Neural progenitor cell (in vitro differentiated cells): ENCODE results near the gene SCN8A. TPM values are rescaled to one million over a fixed set of nuclear protein-coding genes. Genes with fewer than 3 reads are reported as not detected.

Experiments
- DNase-seq: peaks from one replicate; pipeline ENCODE4 v3.0.0-alpha.2; 2016; ENCODE audit warnings: low spot score
- H2AFZ ChIP-seq: fragments of 200-600 bp; sonication (generic); replicated peaks from 2 replicates; pipeline ENCODE4 v1.6.1; 2016; ENCODE audit warnings: antibody characterized with exemption
- H3F3A ChIP-seq: fragments of 200-600 bp; sonication (generic); 2 replicates; pipeline ENCODE4 v1.6.1; 2016; ENCODE audit warnings: antibody characterized with exemption, low read depth
- H3K27ac ChIP-seq: fragments of 200-600 bp; sonication (generic); 2 replicates; pipeline ENCODE4 v1.5.1; 2016; ENCODE audit warnings: mild to moderate bottlenecking
- H3K27me3 ChIP-seq: fragments of 200-600 bp; sonication (generic); 2 replicates; pipeline ENCODE4 v1.6.1; 2016; ENCODE audit warnings: mild to moderate bottlenecking, moderate library complexity
- H3K36me3 ChIP-seq: fragments of 200-600 bp; sonication (generic); 2 replicates; pipeline ENCODE4 v1.5.1; 2016
- H3K4me1 ChIP-seq: fragments of 200-600 bp; sonication (generic); 2 replicates; pipeline ENCODE4 v1.6.1; 2016; ENCODE audit warnings: mixed run types
- H3K4me2 ChIP-seq: fragments of 200-600 bp; sonication (generic); 2 replicates; pipeline ENCODE4 v1.6.1; 2016
- H3K4me3 ChIP-seq: fragments of 200-600 bp; sonication (generic); 2 replicates; pipeline ENCODE4 v1.5.1; 2016
- H3K79me2 ChIP-seq: fragments of 200-600 bp; sonication (generic); 2 replicates; pipeline ENCODE4 v1.6.1; 2016; ENCODE audit warnings: low read depth
- H3K9ac ChIP-seq: fragments of 200-600 bp; sonication (generic); 2 replicates; pipeline ENCODE4 v1.6.1; 2016
- H3K9me3 ChIP-seq: fragments of 200-600 bp; sonication (generic); 2 replicates; pipeline ENCODE4 v1.5.1; 2016; ENCODE audit warnings: low read depth
- H4K20me1 ChIP-seq: fragments of 200-600 bp; sonication (generic); 2 replicates; pipeline ENCODE4 v1.6.1; 2016; ENCODE audit warnings: low read depth
- H3K27ac Mint-ChIP-seq: 3 replicates; pipeline ENCODE4 v1.8.0; 2021; ENCODE audit warnings: mixed read lengths
- H3K27me3 Mint-ChIP-seq: 2 replicates; pipeline ENCODE4 v1.8.0; 2022; ENCODE audit warnings: low read depth, mild to moderate bottlenecking, inconsistent platforms, moderate library complexity, mixed read lengths; ENCODE audit not compliant: insufficient read depth
- H3K36me3 Mint-ChIP-seq: 3 replicates; pipeline ENCODE4 v1.8.0; 2021; ENCODE audit warnings: mixed read lengths
- H3K4me1 Mint-ChIP-seq: 3 replicates; pipeline ENCODE4 v1.8.0; 2021; ENCODE audit warnings: mixed read lengths
- H3K4me3 Mint-ChIP-seq: 3 replicates; pipeline ENCODE4 v1.8.0; 2021; ENCODE audit warnings: mild to moderate bottlenecking, moderate library complexity, mixed read lengths
- H3K9me3 Mint-ChIP-seq: 3 replicates; pipeline ENCODE4 v1.8.0; 2020; ENCODE audit warnings: mixed read lengths
- EZH2 ChIP-seq: fragments of 200-600 bp; sonication (generic); IDR thresholded peaks from 2 replicates; pipeline ENCODE4 v1.6.1; 2017; ENCODE audit warnings: antibody characterized with exemption, mild to moderate bottlenecking, moderate library complexity
- EZH2phosphoT487 ChIP-seq: fragments of 200-600 bp; sonication (generic); IDR thresholded peaks from 2 replicates; pipeline ENCODE4 v1.6.1; 2017; ENCODE audit warnings: antibody characterized with exemption
- total RNA-seq: library from RNA; depleted of rRNA; stranded (reverse); fragments of >200 nt; gene quantifications from 2 replicates; pipeline ENCODE4 v1.2.3, GENCODE V29; 2015; ENCODE audit warnings: low replicate concordance
- TF ChIP-seq, protein P1 (sequence below): fragments of 200-600 bp; sonication (generic); IDR thresholded peaks from 2 replicates; pipeline ENCODE4 v1.5.1; 2017; ENCODE audit warnings: antibody characterized with exemption, mild to moderate bottlenecking

The SCN8A gene
- total RNA-seq, 1 donor from 2014 or later: 14.2 TPM

DNA sequence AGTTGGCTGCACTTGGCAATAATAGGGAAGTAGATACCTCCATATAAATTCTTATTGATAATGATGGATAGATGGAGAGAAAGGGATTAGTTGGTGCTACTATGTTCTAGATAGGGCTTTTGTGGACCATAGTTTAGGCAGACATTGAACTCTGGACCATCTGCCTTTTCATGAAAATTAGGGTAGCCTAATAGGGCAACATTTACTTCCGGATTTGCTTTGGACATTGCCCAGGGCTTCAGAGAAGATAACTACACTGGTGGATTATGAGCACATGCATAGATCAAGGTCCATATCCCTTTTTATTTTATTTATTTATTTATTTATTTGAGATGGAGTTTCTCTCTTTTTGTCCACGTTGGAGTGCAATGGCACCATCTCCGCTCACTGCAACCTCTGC lies 186.9 kb downstream of the SCN8A start:
- no peak overlapping the region for H2AFZ ChIP-seq
- peaks cover 25% of the 10 kb centered on the region for H3K36me3 Mint-ChIP-seq
- H3K79me2 ChIP-seq: no peaks in the 10 kb centered on the region
- DNase-seq: no peak
- no peak overlapping the region for H3K4me3 Mint-ChIP-seq
- no peaks in the 10 kb centered on the region for H3K9me3 ChIP-seq
- no peak overlapping the region for H3K27ac Mint-ChIP-seq
- H3K4me2 ChIP-seq: no peak overlapping the region
- H3K9ac ChIP-seq: no peak overlapping the region
- no peaks in the 10 kb centered on the region for H3K27me3 ChIP-seq
- no peaks in the 10 kb centered on the region for H3K9me3 Mint-ChIP-seq
- no peak overlapping the region for H3K27ac ChIP-seq
- TF ChIP-seq, protein P1, sequence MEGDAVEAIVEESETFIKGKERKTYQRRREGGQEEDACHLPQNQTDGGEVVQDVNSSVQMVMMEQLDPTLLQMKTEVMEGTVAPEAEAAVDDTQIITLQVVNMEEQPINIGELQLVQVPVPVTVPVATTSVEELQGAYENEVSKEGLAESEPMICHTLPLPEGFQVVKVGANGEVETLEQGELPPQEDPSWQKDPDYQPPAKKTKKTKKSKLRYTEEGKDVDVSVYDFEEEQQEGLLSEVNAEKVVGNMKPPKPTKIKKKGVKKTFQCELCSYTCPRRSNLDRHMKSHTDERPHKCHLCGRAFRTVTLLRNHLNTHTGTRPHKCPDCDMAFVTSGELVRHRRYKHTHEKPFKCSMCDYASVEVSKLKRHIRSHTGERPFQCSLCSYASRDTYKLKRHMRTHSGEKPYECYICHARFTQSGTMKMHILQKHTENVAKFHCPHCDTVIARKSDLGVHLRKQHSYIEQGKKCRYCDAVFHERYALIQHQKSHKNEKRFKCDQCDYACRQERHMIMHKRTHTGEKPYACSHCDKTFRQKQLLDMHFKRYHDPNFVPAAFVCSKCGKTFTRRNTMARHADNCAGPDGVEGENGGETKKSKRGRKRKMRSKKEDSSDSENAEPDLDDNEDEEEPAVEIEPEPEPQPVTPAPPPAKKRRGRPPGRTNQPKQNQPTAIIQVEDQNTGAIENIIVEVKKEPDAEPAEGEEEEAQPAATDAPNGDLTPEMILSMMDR: no peak
- TF ChIP-seq EZH2phosphoT487 (no peak), EZH2 (no peak)
- no peaks in the 10 kb centered on the region for H3K36me3 ChIP-seq
- H4K20me1 ChIP-seq: no peaks in the 10 kb centered on the region
- H3F3A ChIP-seq: peaks cover 12% of the 10 kb centered on the region
- H3K4me1 ChIP-seq: peaks cover 10% of the 10 kb centered on the region
- H3K4me3 ChIP-seq: no peak overlapping the region
- peaks cover 5% of the 10 kb centered on the region for H3K27me3 Mint-ChIP-seq
- H3K4me1 Mint-ChIP-seq: peaks cover 20% of the 10 kb centered on the region

DNA sequence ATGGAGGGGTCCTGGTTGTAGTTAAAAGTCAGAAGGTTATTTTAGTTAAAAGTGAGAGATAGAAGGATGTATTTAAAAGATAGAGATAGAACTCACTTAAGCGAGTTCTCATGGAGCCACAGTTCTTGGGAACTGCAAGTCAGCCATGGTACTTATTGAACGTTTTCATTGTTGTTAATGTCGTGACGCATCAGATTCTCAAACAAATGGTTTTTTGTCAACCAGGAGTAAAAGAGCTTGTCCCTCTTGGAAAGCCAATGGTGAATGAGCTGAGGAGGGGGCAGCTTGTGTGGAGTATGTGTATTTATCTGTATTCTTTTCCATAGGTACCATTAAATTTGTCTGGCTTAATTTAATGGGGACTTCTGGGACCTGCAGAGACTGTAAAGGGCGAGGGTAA lies 188.8 kb downstream of the SCN8A start:
- Histone ChIP-seq H3K4me1 (peaks cover 10% of the 10 kb centered on the region), H4K20me1 (no peaks in the 10 kb centered on the region), H3K9ac (no peak overlapping the region), H2AFZ (no peak overlapping the region), H3K9me3 (no peaks in the 10 kb centered on the region), H3K79me2 (no peaks in the 10 kb centered on the region), H3K4me2 (no peak overlapping the region), H3K4me3 (no peak overlapping the region), H3K27me3 (no peaks in the 10 kb centered on the region), H3K27ac (no peak overlapping the region), H3K36me3 (no peaks in the 10 kb centered on the region), H3F3A (peaks cover 12% of the 10 kb centered on the region)
- no peak for DNase-seq
- peaks cover 3% of the 10 kb centered on the region for H3K27me3 Mint-ChIP-seq
- H3K4me1 Mint-ChIP-seq: peaks cover 20% of the 10 kb centered on the region
- TF ChIP-seq, protein P1: no peak
- no peak overlapping the region for H3K4me3 Mint-ChIP-seq
- H3K27ac Mint-ChIP-seq: no peak overlapping the region
- peaks cover 8% of the 10 kb centered on the region for H3K36me3 Mint-ChIP-seq
- H3K9me3 Mint-ChIP-seq: no peaks in the 10 kb centered on the region

DNA sequence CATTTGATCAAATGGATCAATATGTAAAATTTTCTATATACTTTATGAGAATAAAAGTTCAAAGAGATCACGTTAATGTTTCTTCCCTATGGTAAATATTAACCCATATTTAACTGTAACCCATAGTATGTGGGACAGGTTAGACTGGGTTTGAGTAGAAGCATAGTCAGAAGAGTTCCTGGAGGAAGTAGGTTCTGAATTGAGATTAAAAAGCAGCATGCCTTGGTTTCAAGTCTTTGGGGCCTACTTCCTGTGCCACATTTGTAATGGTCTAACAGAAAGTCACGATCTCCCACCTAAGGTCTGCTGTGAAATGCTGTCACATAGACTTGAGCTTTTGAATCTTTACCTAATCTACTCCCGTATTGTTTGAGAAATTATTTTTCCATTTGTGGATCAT lies 193.7 kb downstream of the SCN8A start:
- no peaks in the 10 kb centered on the region for H3K27me3 Mint-ChIP-seq
- H3K27me3 ChIP-seq: no peaks in the 10 kb centered on the region
- no peaks in the 10 kb centered on the region for H3K4me1 Mint-ChIP-seq
- H3K9me3 ChIP-seq: no peaks in the 10 kb centered on the region
- H3K9ac ChIP-seq: no peak overlapping the region
- H3K9me3 Mint-ChIP-seq: no peaks in the 10 kb centered on the region
- H3K4me3 ChIP-seq: no peak overlapping the region
- H3K79me2 ChIP-seq: no peaks in the 10 kb centered on the region
- no peaks in the 10 kb centered on the region for H3F3A ChIP-seq
- no peaks in the 10 kb centered on the region for H4K20me1 ChIP-seq
- no peak for TF ChIP-seq EZH2phosphoT487
- TF ChIP-seq EZH2: no peak
- TF ChIP-seq, protein P1: no peak
- H3K36me3 Mint-ChIP-seq: peaks cover 11% of the 10 kb centered on the region
- H3K36me3 ChIP-seq: no peaks in the 10 kb centered on the region
- no peak overlapping the region for H2AFZ ChIP-seq
- H3K4me1 ChIP-seq: no peaks in the 10 kb centered on the region
- no peak overlapping the region for H3K27ac ChIP-seq
- no peak for DNase-seq
- no peak overlapping the region for H3K4me2 ChIP-seq
- no peak overlapping the region for H3K4me3 Mint-ChIP-seq
- no peak overlapping the region for H3K27ac Mint-ChIP-seq

DNA sequence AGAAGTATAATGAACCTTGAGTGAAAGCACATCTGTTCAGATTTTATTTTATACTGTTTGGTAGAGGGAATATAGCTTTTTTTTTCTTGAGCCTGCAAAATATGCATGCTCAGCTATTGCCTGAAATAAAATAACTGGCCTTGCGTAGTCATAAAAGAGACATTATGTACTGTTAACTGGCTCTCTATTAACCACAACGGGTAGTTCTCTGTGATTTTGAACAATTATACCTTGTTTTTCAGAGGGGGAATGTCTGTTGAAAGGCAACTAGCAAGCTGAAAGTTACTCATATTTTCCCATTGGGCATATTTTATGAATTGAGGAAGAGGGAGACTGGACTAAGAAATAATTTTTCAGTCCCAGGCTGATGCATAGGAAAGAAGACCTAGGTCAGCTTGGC lies 194.9 kb downstream of the SCN8A start:
- Mint-ChIP-seq H3K36me3 (peaks cover 22% of the 10 kb centered on the region), H3K4me1 (no peaks in the 10 kb centered on the region)

More for the DNA sequence above, 194.9 kb downstream of the SCN8A start:
- no peak overlapping the region for H3K4me3 Mint-ChIP-seq
- no peak overlapping the region for H3K4me3 ChIP-seq
- no peaks in the 10 kb centered on the region for H3K4me1 ChIP-seq
- H3K27me3 Mint-ChIP-seq: no peaks in the 10 kb centered on the region
- H3K9ac ChIP-seq: no peak overlapping the region
- no peaks in the 10 kb centered on the region for H3K79me2 ChIP-seq
- no peaks in the 10 kb centered on the region for H3K9me3 ChIP-seq
- H3K27me3 ChIP-seq: no peaks in the 10 kb centered on the region
- H3K27ac Mint-ChIP-seq: no peak overlapping the region
- no peak overlapping the region for H3K27ac ChIP-seq
- TF ChIP-seq EZH2phosphoT487 (no peak), EZH2 (no peak)
- TF ChIP-seq, protein P1: no peak
- H4K20me1 ChIP-seq: no peaks in the 10 kb centered on the region
- H2AFZ ChIP-seq: no peak overlapping the region
- H3K36me3 ChIP-seq: no peaks in the 10 kb centered on the region
- H3F3A ChIP-seq: no peaks in the 10 kb centered on the region
- no peak overlapping the region for H3K4me2 ChIP-seq
- H3K9me3 Mint-ChIP-seq: no peaks in the 10 kb centered on the region
- no peak for DNase-seq
